SK-N-SH treated with all-trans-retinoic acid at 6 μM for 48 hours (cell line): ENCODE results near the gene CHRNA5.
A peak's percentile ranks its signal among the peaks of the same experiment; 100 is the strongest.

ENCODE experiments used
- ATAC-seq: fragments of 200-7000 bp; cut with Tn5 transposase; 3 replicates; pipeline ENCODE4 v1.9.1; 2020; ENCODE audit warnings: mild to moderate bottlenecking, moderate library complexity
- ARNTL ChIP-seq: fragments of 450-650 bp; formaldehyde crosslinking; IDR thresholded peaks from 2 replicates; pipeline ENCODE4 v1.5.0; 2020; ENCODE audit warnings: low read depth, mild to moderate bottlenecking, moderate library complexity, borderline replicate concordance
- BACH2 ChIP-seq: fragments of 250-450 bp; sonication (Bioruptor Pico); IDR thresholded peaks from 2 replicates; pipeline ENCODE4 v1.9.0; 2021; ENCODE audit warnings: mild to moderate bottlenecking, borderline replicate concordance
- CSDC2 ChIP-seq: fragments of 250-450 bp; sonication (Bioruptor Pico); IDR thresholded peaks from 2 replicates; pipeline ENCODE4 v1.5.0; 2020; ENCODE audit warnings: mild to moderate bottlenecking, moderate library complexity
- CSRNP3 ChIP-seq: fragments of 250-450 bp; sonication (Bioruptor Pico); IDR thresholded peaks from 2 replicates; pipeline ENCODE4 v1.5.1; 2021; ENCODE audit warnings: mild to moderate bottlenecking, moderate library complexity
- ESRRG ChIP-seq: fragments of 250-450 bp; sonication (Bioruptor Pico); IDR thresholded peaks from 2 replicates; pipeline ENCODE4 v1.6.1; 2021; ENCODE audit warnings: mild to moderate bottlenecking
- GLIS3 ChIP-seq: fragments of 250-450 bp; sonication (Bioruptor Pico); IDR thresholded peaks from 2 replicates; pipeline ENCODE4 v1.5.0; 2020; ENCODE audit warnings: mild to moderate bottlenecking, moderate library complexity
- ISL1 ChIP-seq: fragments of 250-450 bp; sonication (Bioruptor Pico); IDR thresholded peaks from 2 replicates; pipeline ENCODE4 v2.1.2; 2022; ENCODE audit warnings: mild to moderate bottlenecking, moderate library complexity
- OSR1 ChIP-seq: fragments of 250-450 bp; sonication (Bioruptor Pico); IDR thresholded peaks from 2 replicates; pipeline ENCODE4 v1.8.0; 2022; ENCODE audit warnings: moderate library complexity, mild to moderate bottlenecking, inconsistent platforms
- PATZ1 ChIP-seq: fragments of 250-450 bp; sonication (Bioruptor Pico); IDR thresholded peaks from 2 replicates; pipeline ENCODE4 v1.8.0; 2020; ENCODE audit warnings: mild to moderate bottlenecking, moderate library complexity, borderline replicate concordance
- POU6F1 ChIP-seq: fragments of 250-450 bp; sonication (Bioruptor Pico); IDR thresholded peaks from 2 replicates; pipeline ENCODE4 v1.8.0; 2021; ENCODE audit warnings: low read depth, mild to moderate bottlenecking, moderate library complexity, borderline replicate concordance
- PPARA ChIP-seq: fragments of 250-450 bp; sonication (Bioruptor Pico); IDR thresholded peaks from 2 replicates; pipeline ENCODE4 v1.5.0; 2020; ENCODE audit warnings: mild to moderate bottlenecking, borderline replicate concordance
- RARB ChIP-seq: fragments of 250-450 bp; sonication (Bioruptor Pico); IDR thresholded peaks from 2 replicates; pipeline ENCODE4 v1.8.0; 2021; ENCODE audit warnings: mild to moderate bottlenecking, moderate library complexity
- SNAI2 ChIP-seq: fragments of 250-450 bp; sonication (Bioruptor Pico); IDR thresholded peaks from 2 replicates; pipeline ENCODE4 v1.5.0; 2020; ENCODE audit warnings: mild to moderate bottlenecking, moderate library complexity
- TCF4 ChIP-seq: fragments of 250-450 bp; sonication (Bioruptor Pico); IDR thresholded peaks from 2 replicates; pipeline ENCODE4 v1.8.0; 2021; ENCODE audit warnings: mild to moderate bottlenecking, moderate library complexity, borderline replicate concordance
- ZFP3 ChIP-seq: fragments of 250-450 bp; sonication (Bioruptor Pico); IDR thresholded peaks from 2 replicates; pipeline ENCODE4 v1.5.0; 2020; ENCODE audit warnings: mild to moderate bottlenecking, moderate library complexity
- ZFP30 ChIP-seq: fragments of 450-650 bp; formaldehyde crosslinking; IDR thresholded peaks from 2 replicates; pipeline ENCODE4 v1.5.0; 2022; ENCODE audit warnings: mild to moderate bottlenecking, moderate library complexity
- ZNF565 ChIP-seq: fragments of 450-650 bp; formaldehyde crosslinking; conservative IDR thresholded peaks from 2 replicates; pipeline ENCODE4 v1.5.0; 2020; ENCODE audit warnings: low read depth, mild to moderate bottlenecking, moderate library complexity
- ZNF70 ChIP-seq: fragments of 450-650 bp; formaldehyde crosslinking; IDR thresholded peaks from 2 replicates; pipeline ENCODE4 v1.5.0; 2020; ENCODE audit warnings: mild to moderate bottlenecking, moderate library complexity
- ZNF8 ChIP-seq: fragments of 450-650 bp; formaldehyde crosslinking; IDR thresholded peaks from 2 replicates; pipeline ENCODE4 v1.5.0; 2020; ENCODE audit warnings: mild to moderate bottlenecking, moderate library complexity
- TF ChIP-seq, protein P1 (sequence below): fragments of 250-450 bp; sonication (Bioruptor Pico); IDR thresholded peaks from 2 replicates; pipeline ENCODE4 v1.5.0; 2020; ENCODE audit warnings: mild to moderate bottlenecking, moderate library complexity

Gene CHRNA5

DNA sequence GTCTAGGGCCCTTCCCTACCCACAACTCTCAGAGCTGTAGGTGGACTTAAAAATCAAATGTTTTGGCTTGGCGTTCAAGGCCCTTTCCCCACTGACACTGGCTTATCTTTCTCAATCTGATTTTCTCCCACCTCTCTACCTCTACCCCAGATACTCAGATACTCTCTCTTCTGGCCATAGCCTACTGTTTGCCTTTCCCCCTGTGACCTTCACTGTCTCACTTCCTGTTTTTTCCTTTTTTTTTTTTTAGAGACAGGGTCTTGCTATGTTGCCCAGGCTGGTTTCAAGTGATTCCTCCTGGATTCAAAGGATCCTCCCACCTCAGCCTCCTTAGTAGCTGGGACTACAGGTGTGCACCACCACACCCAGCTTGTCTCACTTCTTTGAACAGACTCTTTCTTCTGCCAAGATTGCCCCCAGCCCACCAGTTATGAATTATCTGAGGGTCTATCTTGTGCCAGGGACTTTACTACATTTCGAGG lies 71.1 kb downstream of the CHRNA5 start:
- TF ChIP-seq ISL1 (CRISPR knock-in tag) (no peak), OSR1 (CRISPR knock-in tag) (no peak), ZNF565 (CRISPR knock-in tag) (no peak), ESRRG (CRISPR knock-in tag) (no peak)
- no peak for ATAC-seq

- no peak for ATAC-seq
- TF ChIP-seq OSR1 (CRISPR knock-in tag), result no peak
- TF ChIP-seq ZNF8, result no peak
- TF ChIP-seq POU6F1, result no peak
- TF ChIP-seq ZFP30 (CRISPR knock-in tag), result no peak
- TF ChIP-seq ZFP3 (CRISPR knock-in tag), result no peak
- TF ChIP-seq PATZ1 (CRISPR knock-in tag), result no peak
- no peak for TF ChIP-seq ZNF70 (CRISPR knock-in tag)
- no peak for TF ChIP-seq CSRNP3 (CRISPR knock-in tag)
- TF ChIP-seq PPARA (CRISPR knock-in tag), result no peak
- no peak for TF ChIP-seq RARB (CRISPR knock-in tag)
- no peak for TF ChIP-seq SNAI2 (CRISPR knock-in tag)
- TF ChIP-seq ISL1 (CRISPR knock-in tag), result no peak
- TF ChIP-seq, protein P1, sequence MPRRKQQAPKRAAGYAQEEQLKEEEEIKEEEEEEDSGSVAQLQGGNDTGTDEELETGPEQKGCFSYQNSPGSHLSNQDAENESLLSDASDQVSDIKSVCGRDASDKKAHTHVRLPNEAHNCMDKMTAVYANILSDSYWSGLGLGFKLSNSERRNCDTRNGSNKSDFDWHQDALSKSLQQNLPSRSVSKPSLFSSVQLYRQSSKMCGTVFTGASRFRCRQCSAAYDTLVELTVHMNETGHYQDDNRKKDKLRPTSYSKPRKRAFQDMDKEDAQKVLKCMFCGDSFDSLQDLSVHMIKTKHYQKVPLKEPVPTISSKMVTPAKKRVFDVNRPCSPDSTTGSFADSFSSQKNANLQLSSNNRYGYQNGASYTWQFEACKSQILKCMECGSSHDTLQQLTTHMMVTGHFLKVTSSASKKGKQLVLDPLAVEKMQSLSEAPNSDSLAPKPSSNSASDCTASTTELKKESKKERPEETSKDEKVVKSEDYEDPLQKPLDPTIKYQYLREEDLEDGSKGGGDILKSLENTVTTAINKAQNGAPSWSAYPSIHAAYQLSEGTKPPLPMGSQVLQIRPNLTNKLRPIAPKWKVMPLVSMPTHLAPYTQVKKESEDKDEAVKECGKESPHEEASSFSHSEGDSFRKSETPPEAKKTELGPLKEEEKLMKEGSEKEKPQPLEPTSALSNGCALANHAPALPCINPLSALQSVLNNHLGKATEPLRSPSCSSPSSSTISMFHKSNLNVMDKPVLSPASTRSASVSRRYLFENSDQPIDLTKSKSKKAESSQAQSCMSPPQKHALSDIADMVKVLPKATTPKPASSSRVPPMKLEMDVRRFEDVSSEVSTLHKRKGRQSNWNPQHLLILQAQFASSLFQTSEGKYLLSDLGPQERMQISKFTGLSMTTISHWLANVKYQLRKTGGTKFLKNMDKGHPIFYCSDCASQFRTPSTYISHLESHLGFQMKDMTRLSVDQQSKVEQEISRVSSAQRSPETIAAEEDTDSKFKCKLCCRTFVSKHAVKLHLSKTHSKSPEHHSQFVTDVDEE (CRISPR knock-in tag), result no peak
- TF ChIP-seq CSDC2 (CRISPR knock-in tag), result no peak
- TF ChIP-seq GLIS3 (CRISPR knock-in tag), result no peak
- no peak for TF ChIP-seq ESRRG (CRISPR knock-in tag)
These were observed 72.6 kb downstream of the CHRNA5 start for GRCh38 chr15:78637776-78638435.

- peak; percentile 84 for ATAC-seq
- TF ChIP-seq SNAI2 (CRISPR knock-in tag) (no peak), POU6F1 (no peak), BACH2 (CRISPR knock-in tag) (no peak), PPARA (CRISPR knock-in tag) (no peak), ZFP30 (CRISPR knock-in tag) (no peak), ZFP3 (CRISPR knock-in tag) (no peak), PATZ1 (CRISPR knock-in tag) (no peak), ZNF70 (CRISPR knock-in tag) (no peak), ARNTL (CRISPR knock-in tag) (no peak), TCF4 (no peak), ZNF565 (CRISPR knock-in tag) (no peak), ZNF8 (no peak)
These were observed 73.5 kb downstream of the CHRNA5 start for GRCh38 chr15:78638658-78639314.
